NCI-H446 treated with DMSO at 0.1 percent for 48 hours (cell line): Measurements from ENCODE around the gene FAM114A1.

Source experiments
- DNase-seq: peaks from one replicate; lab custom pipeline; 2025; lab: John Stamatoyannopoulos, UW

The FAM114A1 gene

DNA sequence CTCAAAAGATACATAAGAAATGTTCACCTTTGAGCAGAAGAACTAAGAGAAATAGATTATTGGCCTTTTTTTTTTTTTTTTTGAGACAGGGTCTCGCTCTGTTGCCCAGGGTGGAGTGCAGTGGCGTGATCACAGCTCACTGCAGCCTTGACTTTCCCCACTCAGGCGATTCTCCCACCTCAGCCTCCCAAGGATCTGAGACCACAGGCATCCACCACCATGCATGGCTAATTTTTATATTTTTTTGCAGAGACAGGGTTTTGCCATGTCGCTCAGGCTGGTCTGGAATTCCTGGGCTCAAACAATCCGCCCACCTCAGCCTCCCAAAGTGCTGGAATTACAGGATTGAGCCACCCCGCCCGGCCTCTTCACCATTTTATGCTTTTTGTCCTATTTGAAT, 8.1 kb upstream of the FAM114A1 start:
- DNase-seq, result no peak

DNA sequence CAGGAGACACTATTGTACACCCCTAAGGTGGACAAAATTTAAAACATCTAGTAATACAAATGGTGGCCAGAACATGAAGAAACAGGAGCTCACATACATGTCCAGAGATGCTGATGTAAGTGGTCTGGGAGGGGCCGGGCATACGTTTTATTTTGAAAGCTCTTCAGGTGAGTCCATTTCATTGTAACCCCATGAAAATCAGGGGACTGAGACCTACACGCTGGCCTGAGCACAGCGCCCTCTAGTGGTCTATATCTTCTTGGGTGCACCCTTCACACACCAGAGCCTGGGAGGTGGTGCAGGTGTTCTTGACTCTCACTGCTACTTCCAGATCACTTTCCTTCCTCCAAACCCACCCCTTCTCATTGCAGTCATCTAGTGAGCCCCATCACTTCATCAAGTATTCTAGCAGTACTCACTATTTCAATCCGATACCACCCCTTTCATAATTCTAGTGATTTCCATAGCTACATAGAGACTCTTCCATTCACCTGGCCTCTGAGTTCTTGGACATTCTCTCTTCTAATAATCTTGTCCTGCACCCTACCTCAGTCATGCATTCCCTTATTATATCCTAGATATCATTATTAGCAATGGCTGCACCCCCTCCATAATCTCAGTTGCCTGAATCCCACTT, 6.7 kb upstream of the FAM114A1 start:
- DNase-seq, result no peak

GRCh38 chr4:38861791-38862190, 5.8 kb upstream of the FAM114A1 start:
- DNase-seq, result no peak

DNA sequence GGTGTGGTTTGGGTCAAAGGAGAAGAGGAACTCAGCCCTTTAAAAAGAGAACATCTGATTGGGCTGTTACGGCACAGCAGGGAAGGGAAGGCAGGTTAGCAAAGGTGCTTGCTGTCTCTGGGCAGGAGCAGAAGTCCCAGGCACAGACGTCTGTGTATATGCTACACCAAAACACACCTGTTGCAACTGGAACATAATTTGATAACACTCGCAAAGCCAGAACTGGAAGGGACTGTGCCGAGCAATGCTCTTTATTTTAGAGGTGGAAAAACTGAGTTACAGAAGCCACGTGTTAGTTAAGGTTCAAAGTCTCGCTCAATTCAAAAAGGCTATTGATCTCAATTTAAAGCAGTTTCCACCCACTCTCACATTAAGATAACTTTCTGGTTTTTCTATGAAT, 2.2 kb upstream of the FAM114A1 start:
- DNase-seq, result no peak

DNA sequence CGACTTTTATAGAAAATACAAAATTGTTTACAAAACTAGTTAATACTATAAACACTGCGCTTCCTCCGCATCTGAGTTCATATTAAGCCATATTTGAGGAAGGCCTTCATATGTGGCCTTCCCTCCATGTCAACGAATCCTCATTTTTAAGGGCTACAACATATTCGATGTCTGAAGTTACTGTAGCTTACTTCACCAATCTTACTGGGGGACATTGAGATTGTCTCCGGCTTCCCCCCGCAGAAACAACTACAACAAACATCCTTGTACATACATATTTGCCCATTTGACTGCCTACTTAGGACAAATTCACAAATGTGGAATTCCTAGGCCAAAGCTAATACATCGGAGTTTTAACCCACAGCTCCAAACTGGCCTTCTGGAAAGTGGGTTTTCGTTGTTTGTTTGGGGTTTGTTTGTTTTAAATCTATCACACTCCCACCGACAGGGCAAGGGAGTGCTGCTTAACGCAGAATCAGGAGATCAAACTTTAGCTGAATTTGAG, 581 bp upstream of the FAM114A1 start:
- DNase-seq, result no peak

- no peak for DNase-seq
These were observed 704 bp downstream of the FAM114A1 start for GRCh38 chr4:38868059-38868960.

DNA sequence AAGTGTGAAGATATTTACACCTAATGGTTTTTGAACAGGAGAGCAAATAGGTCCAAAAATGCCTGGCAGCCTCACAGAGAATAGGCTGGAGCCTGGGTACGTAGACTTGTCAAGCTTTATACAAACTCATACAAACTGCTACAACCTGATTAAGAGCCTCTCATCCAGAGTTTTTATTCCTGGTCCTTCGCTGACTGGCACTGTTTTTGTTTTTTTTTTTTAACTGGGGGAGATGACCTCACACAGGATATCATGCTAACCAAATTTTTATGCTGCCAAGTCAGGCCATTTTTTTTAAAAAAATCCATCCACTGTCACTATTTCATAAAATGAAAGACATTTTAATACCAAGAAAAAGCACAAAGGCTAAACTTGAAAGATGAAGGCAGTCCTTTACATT, 1.9 kb downstream of the FAM114A1 start:
- DNase-seq, result no peak

DNA sequence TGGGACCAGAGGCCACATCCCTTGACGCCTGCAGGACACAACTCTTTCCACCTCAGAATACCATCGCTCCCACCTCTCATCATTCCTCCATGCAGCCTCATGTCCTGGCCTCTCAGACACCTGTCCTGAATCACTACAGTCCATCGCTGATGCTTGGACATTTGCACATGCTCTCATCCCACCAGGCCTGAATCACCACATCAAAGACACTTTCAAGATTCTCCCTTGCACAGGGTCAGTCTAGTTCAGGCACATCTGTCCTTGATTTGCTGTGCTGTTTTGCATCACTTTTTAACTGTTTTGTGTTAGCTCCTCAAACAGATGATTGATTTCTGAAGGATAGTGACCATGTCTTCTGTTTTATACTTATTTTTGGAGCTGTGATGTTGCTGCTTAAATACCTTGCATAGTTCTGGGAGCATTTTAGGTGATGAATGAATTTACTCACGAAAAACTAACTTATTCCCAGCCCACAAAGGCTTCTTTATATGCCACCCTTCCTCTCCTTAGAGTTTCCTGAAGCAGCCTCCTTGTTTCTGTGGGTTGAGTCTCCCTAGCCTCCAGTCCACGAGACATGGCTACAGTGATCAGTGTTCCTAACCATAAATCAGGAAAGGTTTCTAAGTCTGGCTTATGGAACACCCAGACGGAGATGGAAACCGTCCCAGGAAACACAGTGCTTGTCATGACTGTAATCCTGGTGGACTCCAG, 2.6 kb downstream of the FAM114A1 start:
- DNase-seq, result no peak

GRCh38 chr4:38871593-38871992, 4.0 kb downstream of the FAM114A1 start:
- DNase-seq, result no peak

DNA sequence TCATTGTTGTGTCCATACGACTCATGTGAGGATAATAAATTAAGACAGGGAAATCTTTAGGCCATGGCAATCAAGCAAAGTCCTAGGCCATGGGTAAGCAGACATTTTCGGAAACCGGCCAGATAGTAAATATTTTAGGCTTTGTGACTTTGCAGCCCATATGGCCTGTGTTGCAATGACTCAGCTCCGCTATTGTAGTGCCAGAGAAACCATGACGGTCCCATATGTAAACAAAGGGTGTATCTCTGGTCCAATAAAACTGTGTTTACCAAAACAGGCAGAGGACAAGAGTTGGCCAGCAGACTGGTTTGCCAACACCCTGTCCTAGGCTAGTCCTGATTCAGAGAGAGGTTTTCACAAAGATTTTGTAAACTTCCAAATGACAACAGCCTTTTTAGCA, 5.0 kb downstream of the FAM114A1 start:
- peak; percentile 61 for DNase-seq

DNA sequence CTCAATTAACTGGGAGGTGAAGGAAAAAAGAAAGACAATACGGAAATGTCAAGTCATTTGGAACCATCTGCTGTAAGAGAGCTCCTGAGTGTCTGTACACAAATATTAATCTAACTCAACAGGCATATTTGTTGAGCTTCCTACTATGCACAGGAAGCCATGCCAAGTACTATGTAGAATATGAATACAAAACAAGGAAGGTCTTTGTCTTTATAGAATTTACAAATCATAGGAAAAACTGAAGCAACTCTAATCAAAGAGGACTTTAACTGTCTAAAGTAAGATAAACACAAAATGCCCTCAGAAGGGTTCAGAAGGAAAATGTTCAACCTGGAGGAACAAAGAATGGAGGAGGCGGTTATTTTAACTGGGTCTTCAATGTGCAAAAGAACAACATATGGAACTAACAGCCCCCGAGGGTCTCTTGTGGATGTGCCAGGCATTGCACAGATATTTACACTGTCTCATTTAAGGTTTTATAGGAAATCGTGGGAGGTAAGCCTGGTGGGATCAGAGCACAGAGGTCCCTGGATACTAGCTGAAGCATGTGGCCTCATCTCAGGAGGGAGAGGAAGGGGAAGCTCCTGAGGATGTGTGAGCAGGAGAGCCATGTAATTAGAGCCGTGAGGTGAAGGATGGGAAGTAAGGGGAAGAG, 5.8 kb downstream of the FAM114A1 start:
- no peak for DNase-seq

GRCh38 chr4:38876636-38877035, 9.0 kb downstream of the FAM114A1 start:
- no peak for DNase-seq

GRCh38 chr4:38884254-38884653, 16.6 kb downstream of the FAM114A1 start:
- no peak for DNase-seq

- no peak for DNase-seq
These were observed 21.5 kb downstream of the FAM114A1 start for GRCh38 chr4:38889143-38889542.

- DNase-seq, result no peak
These were observed 23.7 kb downstream of the FAM114A1 start for GRCh38 chr4:38891051-38891983.

- DNase-seq, result no peak
These were observed 26.8 kb downstream of the FAM114A1 start for GRCh38 chr4:38894322-38894982.

GRCh38 chr4:38896940-38897339, 29.3 kb downstream of the FAM114A1 start:
- no peak for DNase-seq

DNA sequence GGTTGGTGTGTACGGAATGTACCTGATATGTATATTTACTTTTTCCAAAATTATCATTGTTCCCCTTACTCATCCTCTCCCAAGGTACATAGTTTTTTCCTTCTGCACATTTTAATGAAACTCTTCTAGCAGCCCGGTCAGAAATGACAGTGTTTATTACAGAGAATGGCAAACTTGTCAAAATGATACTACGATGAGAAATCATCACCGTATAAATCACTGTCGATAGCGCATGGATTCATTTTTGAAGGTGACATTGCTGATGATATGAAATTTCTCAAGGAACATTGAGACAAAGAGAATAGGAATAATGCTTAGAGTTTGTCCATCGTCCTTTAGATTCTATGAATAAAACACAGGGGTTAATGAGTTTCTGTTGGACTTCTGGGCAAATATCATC, 30.6 kb downstream of the FAM114A1 start:
- no peak for DNase-seq

GRCh38 chr4:38902221-38902620, 34.6 kb downstream of the FAM114A1 start:
- DNase-seq, result no peak

DNA sequence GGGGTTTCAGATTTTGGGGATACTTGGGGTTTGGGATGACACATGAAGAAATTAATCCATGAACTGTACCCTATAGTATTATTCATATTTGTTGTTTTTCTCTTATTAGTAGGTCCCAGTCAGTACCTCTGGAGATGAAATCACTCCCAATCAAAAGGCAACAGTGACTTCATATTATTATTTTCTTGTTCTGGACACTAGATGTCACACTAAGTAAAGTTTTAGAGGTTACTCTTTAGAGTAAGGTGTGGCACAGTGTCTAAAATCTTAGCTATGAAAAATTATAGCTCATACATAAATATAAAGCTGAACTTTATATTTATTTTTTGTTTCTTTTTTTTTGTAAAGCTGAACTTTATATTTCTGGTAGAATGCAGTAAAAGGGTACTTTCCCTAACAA, 35.1 kb downstream of the FAM114A1 start:
- DNase-seq, result no peak
